Measurements from ENCODE around the gene ATP8B3.
A peak's percentile ranks its signal among the peaks of the same experiment; 100 is the strongest.

ATP8B3 gene

DNA sequence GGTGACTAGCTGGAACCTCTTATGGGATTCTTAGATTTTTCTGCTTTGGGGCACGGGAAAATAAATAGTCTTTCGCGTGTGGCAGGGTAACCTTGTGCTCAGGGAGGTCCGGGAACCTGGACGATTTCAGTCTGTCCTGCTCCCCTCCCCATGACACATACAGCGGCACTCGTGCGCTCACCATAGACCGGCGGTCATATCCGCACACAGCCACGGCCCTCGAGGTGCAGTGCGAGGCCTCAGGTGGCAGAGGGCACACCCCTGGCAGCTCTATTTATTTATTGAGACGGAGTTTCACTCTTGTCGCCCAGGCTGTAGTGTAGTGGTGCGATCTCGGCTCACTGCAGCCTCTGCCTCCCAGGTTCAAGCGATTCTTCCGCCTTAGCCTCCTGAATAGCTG, 55.8 kb downstream of the ATP8B3 start:
- Histone ChIP-seq H3K27ac (ENCODE audit: low read depth, low read length) (no peak overlapping the region), H3K4me1 (ENCODE audit: insufficient read depth, low read length) (no peaks in the 10 kb centered on the region), H3K27me3 (ENCODE audit: insufficient read depth, low read length) (peaks cover 98% of the 10 kb centered on the region), H3K9me3 (ENCODE audit: insufficient read depth, low read depth, low read length) (no peaks in the 10 kb centered on the region), H3K4me3 (ENCODE audit: low read length) (no peak overlapping the region), H3K9ac (ENCODE audit: low read depth, low read length) (no peak overlapping the region), H3K36me3 (ENCODE audit: insufficient read depth, low read length) (no peaks in the 10 kb centered on the region)
- WGBS, result 10% methylated on average over 20 of the region's 20 CpGs

DNA sequence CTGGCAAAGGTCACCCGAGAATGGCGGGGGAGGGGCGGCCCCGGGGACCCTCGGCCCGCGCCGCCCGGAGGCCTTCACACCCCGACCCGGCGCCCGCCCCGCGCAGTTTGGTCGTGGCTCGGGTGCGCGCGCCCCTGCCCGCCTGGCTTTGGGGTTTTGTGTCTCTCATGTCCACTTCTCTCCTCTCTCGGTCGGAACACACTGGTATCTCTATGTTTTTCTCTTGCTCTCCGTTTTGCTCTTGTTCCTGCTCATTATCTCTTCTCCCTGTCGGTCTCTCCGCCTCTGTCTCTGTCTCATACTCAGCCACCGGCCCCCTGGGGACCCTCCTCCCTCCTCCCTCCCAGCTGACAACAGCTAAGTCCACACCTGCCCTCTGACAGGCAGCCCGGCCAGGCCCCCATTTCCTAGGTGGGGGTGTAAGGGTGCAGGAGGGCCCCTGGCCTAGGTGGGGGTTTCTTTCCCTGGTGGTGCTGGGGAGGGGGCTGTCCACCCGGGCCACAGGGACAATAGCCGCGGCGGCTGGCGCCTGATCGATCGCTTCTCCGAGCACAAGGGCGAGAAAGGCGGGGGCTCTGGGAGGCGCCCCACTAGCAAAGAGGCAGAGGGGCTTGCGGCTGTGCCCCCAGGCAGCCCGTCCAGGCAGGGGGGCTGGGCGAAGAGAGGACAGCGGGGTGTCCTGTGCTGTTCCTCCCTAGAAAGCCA, 56.5 kb downstream of the ATP8B3 start:
- WGBS, result 2% methylated on average over 43 of the region's 43 CpGs
- Histone ChIP-seq H3K27ac (ENCODE audit: low read depth, low read length) (no peak overlapping the region), H3K9me3 (ENCODE audit: insufficient read depth, low read depth, low read length) (no peaks in the 10 kb centered on the region), H3K4me1 (ENCODE audit: insufficient read depth, low read length) (no peaks in the 10 kb centered on the region), H3K4me3 (ENCODE audit: low read length) (peak overlapping the region; percentile 29; the same call in 1 of the 2 replicates), H3K9ac (ENCODE audit: low read depth, low read length) (no peak overlapping the region), H3K36me3 (ENCODE audit: insufficient read depth, low read length) (no peaks in the 10 kb centered on the region), H3K27me3 (ENCODE audit: insufficient read depth, low read length) (peaks cover 98% of the 10 kb centered on the region)

DNA sequence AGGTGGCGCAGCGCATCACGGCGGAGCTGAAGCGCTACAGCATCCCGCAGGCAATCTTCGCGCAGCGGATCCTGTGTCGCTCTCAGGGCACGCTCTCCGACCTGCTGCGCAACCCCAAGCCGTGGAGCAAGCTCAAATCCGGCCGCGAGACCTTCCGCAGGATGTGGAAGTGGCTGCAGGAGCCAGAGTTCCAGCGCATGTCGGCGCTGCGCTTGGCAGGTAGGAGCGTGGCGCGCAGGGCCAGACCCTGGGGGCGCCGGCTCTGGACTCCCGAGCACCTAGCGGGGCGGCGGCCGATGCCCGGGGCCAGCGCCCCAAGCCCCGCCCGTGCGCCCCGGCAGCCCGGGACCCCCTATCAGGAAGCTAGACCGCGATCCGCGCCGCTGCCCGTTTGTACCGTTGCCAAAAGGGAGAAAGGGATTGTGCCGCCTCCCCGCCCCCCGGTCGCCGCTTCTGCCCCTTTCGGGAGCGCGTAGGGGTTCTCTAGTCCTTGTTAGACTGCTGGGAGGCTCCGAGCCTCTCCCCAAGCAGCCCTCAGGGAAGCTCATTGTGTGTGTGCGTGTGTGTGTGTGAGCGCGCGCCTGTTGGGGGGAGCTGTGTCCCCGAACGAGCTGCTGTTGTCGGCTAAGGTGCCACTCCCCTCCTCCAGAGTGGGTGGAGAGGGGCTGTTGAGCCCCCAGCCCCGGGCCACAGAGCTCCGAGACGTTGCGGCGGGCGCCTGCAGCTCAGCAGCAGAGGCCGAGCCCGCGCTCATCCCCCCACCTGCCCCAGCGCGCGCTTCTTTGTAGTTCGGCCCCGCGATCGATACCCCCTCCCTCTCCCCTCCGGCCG, 57.2 kb downstream of the ATP8B3 start:
- no peaks in the 10 kb centered on the region for H3K4me1 ChIP-seq (ENCODE audit: insufficient read depth, low read length)
- no peaks in the 10 kb centered on the region for H3K36me3 ChIP-seq (ENCODE audit: insufficient read depth, low read length)
- WGBS, result 2% methylated on average over 80 of the region's 80 CpGs
- H3K27me3 ChIP-seq (ENCODE audit: insufficient read depth, low read length), result peaks cover 98% of the 10 kb centered on the region
- H3K27ac ChIP-seq (ENCODE audit: low read depth, low read length), result no peak overlapping the region
- no peak overlapping the region for H3K9ac ChIP-seq (ENCODE audit: low read depth, low read length)
- no peaks in the 10 kb centered on the region for H3K9me3 ChIP-seq (ENCODE audit: insufficient read depth, low read depth, low read length)
- H3K4me3 ChIP-seq (ENCODE audit: low read length), result peak overlapping the region; percentile 29; the same call in 1 of the 2 replicates

DNA sequence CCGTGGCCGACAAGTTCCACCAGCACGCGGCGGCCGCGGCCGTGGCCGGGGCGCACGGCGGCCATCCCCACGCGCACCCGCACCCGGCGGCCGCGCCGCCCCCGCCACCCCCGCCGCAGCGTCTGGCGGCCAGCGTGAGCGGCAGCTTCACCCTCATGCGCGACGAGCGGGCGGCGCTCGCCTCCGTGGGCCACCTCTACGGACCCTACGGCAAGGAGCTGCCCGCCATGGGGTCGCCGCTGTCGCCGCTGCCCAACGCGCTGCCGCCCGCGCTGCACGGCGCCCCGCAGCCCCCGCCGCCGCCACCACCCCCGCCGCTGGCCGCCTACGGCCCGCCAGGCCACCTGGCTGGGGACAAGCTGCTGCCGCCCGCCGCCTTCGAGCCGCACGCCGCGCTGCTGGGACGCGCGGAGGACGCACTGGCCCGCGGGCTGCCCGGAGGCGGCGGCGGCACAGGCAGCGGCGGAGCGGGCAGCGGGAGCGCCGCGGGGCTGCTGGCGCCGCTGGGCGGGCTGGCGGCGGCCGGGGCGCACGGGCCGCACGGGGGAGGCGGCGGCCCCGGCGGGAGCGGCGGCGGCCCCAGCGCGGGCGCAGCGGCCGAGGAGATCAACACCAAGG, 57.9 kb downstream of the ATP8B3 start:
- Histone ChIP-seq H3K36me3 (ENCODE audit: insufficient read depth, low read length) (no peaks in the 10 kb centered on the region), H3K9ac (ENCODE audit: low read depth, low read length) (no peak overlapping the region), H3K9me3 (ENCODE audit: insufficient read depth, low read depth, low read length) (no peaks in the 10 kb centered on the region), H3K4me3 (ENCODE audit: low read length) (no peak overlapping the region), H3K4me1 (ENCODE audit: insufficient read depth, low read length) (no peaks in the 10 kb centered on the region), H3K27me3 (ENCODE audit: insufficient read depth, low read length) (peaks cover 98% of the 10 kb centered on the region), H3K27ac (ENCODE audit: low read depth, low read length) (no peak overlapping the region)
- WGBS, result 3% methylated on average over 105 of the region's 105 CpGs

DNA sequence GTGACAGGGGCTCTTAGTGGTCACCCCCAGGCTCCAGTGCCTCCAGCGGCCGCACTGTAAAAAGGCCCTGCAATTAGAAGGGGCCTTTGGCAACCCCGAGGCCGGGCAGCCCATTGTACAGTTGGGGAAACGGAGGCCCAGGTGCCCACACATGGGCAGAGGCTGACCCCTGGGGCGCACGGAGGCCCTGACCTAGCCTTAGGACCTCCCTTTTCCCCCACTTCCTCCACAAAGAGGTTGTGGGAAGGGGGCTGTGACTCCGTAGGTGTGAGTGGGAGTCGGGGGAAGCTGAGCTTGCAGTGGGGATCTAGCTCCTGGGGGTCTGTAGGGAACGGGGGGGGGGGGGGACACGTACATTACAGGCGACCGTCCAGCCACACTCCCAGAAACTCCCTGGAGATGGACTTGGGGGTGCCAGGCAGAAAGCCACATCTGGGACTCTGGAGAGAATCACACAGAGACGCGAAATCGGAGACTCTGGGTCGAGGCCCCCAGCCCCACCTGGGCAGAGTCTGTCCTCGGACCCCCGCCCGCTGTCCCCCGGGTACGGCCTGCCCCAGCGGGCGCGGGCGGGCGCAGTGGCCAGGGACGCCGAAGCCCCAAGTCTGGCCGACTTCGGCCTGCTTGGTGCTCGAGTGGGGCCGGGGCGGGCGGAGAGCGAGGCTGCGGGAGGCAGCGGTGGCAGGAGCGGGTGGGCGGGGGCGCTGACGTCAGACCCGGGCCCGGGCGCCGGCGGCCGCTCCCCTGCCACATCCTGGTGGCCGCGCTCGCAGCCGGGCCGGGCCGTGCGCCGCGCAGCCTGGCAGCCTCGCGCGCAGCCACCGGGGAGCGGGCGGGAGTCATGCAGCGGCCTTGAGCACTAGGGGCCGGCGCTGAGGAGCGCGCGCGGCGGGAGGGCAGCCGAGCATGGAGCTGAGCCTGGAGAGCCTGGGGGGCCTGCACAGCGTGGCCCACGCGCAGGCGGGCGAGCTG, 59.0 kb downstream of the ATP8B3 start, which contains the start of gene ONECUT3:
Gene ONECUT3 (plus strand): TSS at position 750 of the 972 bp plus-strand sequence. CDS start 157 bp downstream, at position 907.
- no peak within 1 kb of the TSS for H3K27ac ChIP-seq (ENCODE audit: low read depth, low read length)
- no peak within 1 kb of the TSS for H3K9ac ChIP-seq (ENCODE audit: low read depth, low read length)
- no peaks in the 10 kb centered on the region for H3K4me1 ChIP-seq (ENCODE audit: insufficient read depth, low read length)
- H3K4me3 ChIP-seq (ENCODE audit: low read length), result no peak within 1 kb of the TSS
- H3K36me3 ChIP-seq (ENCODE audit: insufficient read depth, low read length), result no peaks in the 10 kb centered on the region
- H3K9me3 ChIP-seq (ENCODE audit: insufficient read depth, low read depth, low read length), result no peaks in the 10 kb centered on the region
- 6% methylated on average over 73 of the region's 77 CpGs for WGBS
- peaks cover 98% of the 10 kb centered on the region for H3K27me3 ChIP-seq (ENCODE audit: insufficient read depth, low read length)

DNA sequence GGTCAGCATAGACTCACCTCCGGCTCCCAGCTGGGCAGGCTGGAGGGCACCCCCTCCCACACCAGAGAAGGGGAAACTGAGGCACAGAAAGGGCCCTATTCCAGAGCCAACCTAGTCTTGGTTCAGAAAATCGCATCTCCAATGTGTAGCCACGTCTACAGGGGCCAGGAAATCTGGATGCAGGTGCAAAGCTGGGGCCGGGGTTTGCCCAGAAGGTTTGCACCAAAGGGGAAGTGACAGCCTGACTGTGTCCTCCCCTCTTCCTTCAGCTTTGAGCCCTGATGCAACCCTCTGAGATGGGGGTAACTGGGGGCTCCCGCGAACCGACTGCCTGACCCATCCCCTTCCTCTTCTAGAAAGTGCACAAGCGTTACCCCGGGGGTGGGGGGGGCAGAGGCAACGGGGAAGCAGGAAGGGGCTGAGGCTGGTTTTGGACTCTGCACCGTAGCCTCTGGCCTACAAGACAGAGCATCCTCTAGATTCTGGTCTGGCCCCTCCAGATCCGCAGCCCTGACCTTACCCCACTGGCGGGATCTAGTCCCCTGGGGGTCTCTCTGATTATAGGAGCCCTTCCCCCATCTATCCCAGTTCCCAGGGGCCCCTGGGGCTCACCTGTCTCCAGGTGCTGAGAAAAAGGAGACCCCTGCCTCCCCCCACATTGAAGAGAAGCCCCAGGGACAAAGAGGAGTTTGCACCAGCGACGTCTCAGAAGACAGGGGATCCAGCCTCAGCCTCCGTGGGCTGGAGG, 59.9 kb downstream of the ATP8B3 start:
- peaks cover 98% of the 10 kb centered on the region for H3K27me3 ChIP-seq (ENCODE audit: insufficient read depth, low read length)
- no peaks in the 10 kb centered on the region for H3K9me3 ChIP-seq (ENCODE audit: insufficient read depth, low read depth, low read length)
- no peak overlapping the region for H3K9ac ChIP-seq (ENCODE audit: low read depth, low read length)
- H3K4me1 ChIP-seq (ENCODE audit: insufficient read depth, low read length), result peaks cover 5% of the 10 kb centered on the region; the same call in 1 of the 2 replicates
- WGBS, result 14% methylated on average over 11 of the region's 16 CpGs
- no peak overlapping the region for H3K27ac ChIP-seq (ENCODE audit: low read depth, low read length)
- no peaks in the 10 kb centered on the region for H3K36me3 ChIP-seq (ENCODE audit: insufficient read depth, low read length)
- H3K4me3 ChIP-seq (ENCODE audit: low read length), result no peak overlapping the region

DNA sequence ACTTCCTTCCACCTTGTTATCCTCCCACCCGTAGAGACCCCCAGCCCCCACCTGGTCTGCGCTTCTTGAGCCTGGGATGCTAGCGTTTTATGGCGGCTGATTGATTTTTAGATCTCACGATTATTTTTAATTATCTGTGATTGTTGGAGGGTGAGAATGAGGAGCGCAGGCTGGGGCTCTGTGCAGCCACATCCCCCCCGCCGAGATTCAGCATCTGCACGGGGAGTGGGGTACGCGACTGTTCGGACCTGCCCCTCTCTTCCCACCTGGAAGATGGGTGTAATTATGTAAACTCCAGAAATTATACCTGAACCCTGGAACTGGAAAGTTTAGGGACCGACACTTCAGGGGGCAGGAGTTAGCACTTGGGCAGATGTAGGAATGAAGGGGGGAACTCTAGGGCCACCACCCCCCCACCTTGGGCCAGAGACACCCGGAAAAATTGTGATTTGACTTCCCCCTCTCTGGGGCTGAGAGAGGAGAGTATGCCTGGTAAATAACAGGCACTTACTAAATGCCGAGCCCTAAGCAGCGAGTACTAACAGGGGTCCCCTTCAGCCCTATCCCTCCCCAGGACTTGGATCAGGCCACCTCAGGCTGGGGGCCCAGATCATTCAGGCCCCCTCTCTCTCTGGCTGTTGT, 60.6 kb downstream of the ATP8B3 start:
- H3K9me3 ChIP-seq (ENCODE audit: insufficient read depth, low read depth, low read length), result no peaks in the 10 kb centered on the region
- H3K27me3 ChIP-seq (ENCODE audit: insufficient read depth, low read length), result peaks cover 98% of the 10 kb centered on the region
- H3K36me3 ChIP-seq (ENCODE audit: insufficient read depth, low read length), result no peaks in the 10 kb centered on the region
- peaks cover 10% of the 10 kb centered on the region; the same call in 1 of the 2 replicates for H3K4me1 ChIP-seq (ENCODE audit: insufficient read depth, low read length)
- H3K4me3 ChIP-seq (ENCODE audit: low read length), result no peak overlapping the region
- 28% methylated on average over 10 of the region's 16 CpGs for WGBS
- no peak overlapping the region for H3K9ac ChIP-seq (ENCODE audit: low read depth, low read length)
- no peak overlapping the region for H3K27ac ChIP-seq (ENCODE audit: low read depth, low read length)

DNA sequence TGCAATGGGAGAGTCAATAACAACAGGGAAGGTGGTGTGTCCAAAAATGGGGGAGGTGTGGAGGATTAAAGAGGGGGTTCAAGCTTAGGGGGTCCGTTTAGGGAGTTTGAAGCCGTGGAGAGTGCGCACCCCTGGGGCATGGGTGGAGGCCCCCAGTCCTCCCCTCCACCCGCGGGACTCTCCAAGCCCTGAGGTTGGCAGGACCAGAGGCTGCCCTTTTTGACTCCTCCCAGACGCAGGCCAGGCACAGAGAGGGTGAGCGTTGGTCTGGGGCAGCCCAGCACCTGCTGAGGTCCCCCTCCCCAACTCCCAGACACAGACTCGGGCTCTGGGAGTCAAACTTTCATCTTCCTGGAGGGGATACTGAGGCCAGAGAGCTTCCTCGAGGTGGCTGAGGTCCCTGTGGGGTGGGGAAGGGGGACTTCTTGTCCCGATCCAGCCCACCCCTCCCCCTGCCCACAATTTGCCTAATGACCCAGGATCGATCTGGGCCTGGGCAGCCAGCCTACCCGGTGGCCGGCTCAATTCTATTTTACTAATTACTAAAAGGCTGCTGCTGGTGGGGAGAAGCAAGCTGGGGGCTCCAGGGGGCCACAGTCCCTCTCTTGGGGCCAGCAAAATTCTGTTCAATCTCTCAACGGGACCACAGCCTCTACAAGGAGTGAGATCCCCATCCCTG, 61.6 kb downstream of the ATP8B3 start:
- 14% methylated on average over 12 of the region's 14 CpGs for WGBS
- Histone ChIP-seq H3K4me3 (ENCODE audit: low read length) (no peak overlapping the region), H3K9me3 (ENCODE audit: insufficient read depth, low read depth, low read length) (no peaks in the 10 kb centered on the region), H3K36me3 (ENCODE audit: insufficient read depth, low read length) (no peaks in the 10 kb centered on the region), H3K4me1 (ENCODE audit: insufficient read depth, low read length) (peaks cover 11% of the 10 kb centered on the region; the same call in 1 of the 2 replicates), H3K27me3 (ENCODE audit: insufficient read depth, low read length) (peaks cover 93% of the 10 kb centered on the region), H3K9ac (ENCODE audit: low read depth, low read length) (no peak overlapping the region), H3K27ac (ENCODE audit: low read depth, low read length) (no peak overlapping the region)
